Esophagus muscularis mucosa (tissue), 4 donors: Measurements from ENCODE around the gene NPFF. TPM values are rescaled to one million over a fixed set of nuclear protein-coding genes. Genes with fewer than 3 reads are reported as not detected.

Experiments used
- DNase-seq: peaks from one replicate; pipeline ENCODE4 v3.0.0-alpha.2; 2017; ENCODE audit errors: extremely low spot score
- H3K27ac ChIP-seq, 4 donors: fragments of 200-600 bp; sonication (generic); replicated peaks in 1 of 4; 1 replicate in 3 of 4; 2 replicates in 1 of 4; pipeline ENCODE4 v1.5.1; 2016 to 2019; ENCODE audit warnings: mild to moderate bottlenecking in 1 of 4
- H3K27me3 ChIP-seq, 4 donors: fragments of 200-600 bp; sonication (generic); one replicate each; pipeline versions ENCODE4 v1.5.1 to v1.6.0; 2016 to 2019
- H3K36me3 ChIP-seq, 4 donors: fragments of 200-600 bp; sonication (generic); one replicate each; pipeline ENCODE4 v1.5.1; 2016 to 2019
- H3K4me1 ChIP-seq, 4 donors: fragments of 200-600 bp; sonication (generic); one replicate each; pipeline ENCODE4 v1.5.1; 2016 to 2019
- H3K4me3 ChIP-seq, 4 donors: fragments of 200-600 bp; sonication (generic); 1 replicate in 2 of 4; 2 replicates in 2 of 4; pipeline ENCODE4 v1.5.1; 2016 to 2019; ENCODE audit warnings: mild to moderate bottlenecking in 4 of 4, moderate library complexity in 1 of 4
- H3K9me3 ChIP-seq, 4 donors: fragments of 200-600 bp; sonication (generic); 1 replicate in 3 of 4; 2 replicates in 1 of 4; pipeline ENCODE4 v1.5.1; 2016 to 2019
- CTCF ChIP-seq, 3 experiments: fragments of 200-600 bp in 2 of 3; fragments of 450-650 bp in 1 of 3; sonication (generic) in 2 of 3; IDR thresholded peaks; one replicate each; pipeline ENCODE4 v1.5.1; 2017 to 2019; ENCODE audit warnings: antibody characterized with exemption in 3 of 3, mild to moderate bottlenecking in 2 of 3, moderate library complexity in 1 of 3
- EP300 ChIP-seq: sonication (generic); formaldehyde crosslinking; IDR thresholded peaks from one replicate; pipeline ENCODE4 v1.6.1; 2017; ENCODE audit warnings: antibody characterized with exemption
- POLR2A ChIP-seq: fragments of 450-650 bp; IDR thresholded peaks from one replicate; pipeline ENCODE4 v1.6.1; 2017; ENCODE audit warnings: antibody characterized with exemption, moderate library complexity, mild to moderate bottlenecking, low read depth
- POLR2AphosphoS5 ChIP-seq, 2 donors: sonication (generic); formaldehyde crosslinking; IDR thresholded peaks; one replicate each; pipeline ENCODE4 v1.6.1; 2017; ENCODE audit warnings: antibody characterized with exemption in 2 of 2
- WGBS: methylation state at CpG from one replicate; pipeline ENCODE4 v1.1.5; 2018; 5-methylcytosine and 5-hydroxymethylcytosine counted together
- intact Hi-C: fragments of 100-400 bp; cut with DNase I; formaldehyde crosslinking; loops from one replicate; pipeline ENCODE4 v1.15.1; 2023
- small RNA-seq, 3 donors: library from RNA; depleted of rRNA; stranded (forward); fragments of <200 nt; gene quantifications; one replicate each; pipeline ENCODE3, GENCODE V24; 2016
- total RNA-seq, 4 donors: library from RNA; depleted of rRNA; stranded (reverse); fragments of >200 nt; gene quantifications; one replicate each; pipeline versions ENCODE4 v1.1.0 to v1.2.1, GENCODE V29; 2016

NPFF gene
- total RNA-seq, 4 donors from 2014 or later = not detected

- intact Hi-C loops = no loop called here
- H3K4me3 ChIP-seq = no peak overlapping the region
- DNase-seq = no peak
- peaks cover 94 to 100% (median 100%) of the 10 kb centered on the region in 4 donors for H3K36me3 ChIP-seq
- H3K4me1 ChIP-seq = peaks cover 42 to 67% (median 57%) of the 10 kb centered on the region in 4 donors
- 47% methylated on average over 3 of the region's 3 CpGs for WGBS
- no peaks in the 10 kb centered on the region for H3K27me3 ChIP-seq
- TF ChIP-seq POLR2A = no peak
- TF ChIP-seq POLR2AphosphoS5 (IDR thresholded peaks at IDR 0.05) = no peak
- TF ChIP-seq CTCF (IDR thresholded peaks at IDR 0.05) = no peak
- no peak for TF ChIP-seq EP300
- H3K27ac ChIP-seq = peak overlapping the region in 3 of 4 donors; percentile 17 to 59 (median 56)
- no peaks in the 10 kb centered on the region for H3K9me3 ChIP-seq
Measured at GRCh38 chr12:53461059-53461458, 46.2 kb downstream of the NPFF start.

GRCh38 chr12:53459097-53459496 is 48.2 kb downstream of the NPFF start:
- H3K27ac ChIP-seq = no peak overlapping the region
- H3K4me1 ChIP-seq = peaks cover 32 to 64% (median 51%) of the 10 kb centered on the region in 4 donors
- TF ChIP-seq POLR2A = no peak
- no peak for TF ChIP-seq POLR2AphosphoS5 (IDR thresholded peaks at IDR 0.05)
- no peak for TF ChIP-seq EP300
- no peak for TF ChIP-seq CTCF (IDR thresholded peaks at IDR 0.05)
- intact Hi-C loops = no loop called here
- no peak for DNase-seq
- WGBS = 61% methylated on average over 4 of the region's 4 CpGs
- no peaks in the 10 kb centered on the region for H3K27me3 ChIP-seq
- peaks cover 97 to 100% (median 100%) of the 10 kb centered on the region in 4 donors for H3K36me3 ChIP-seq
- no peak overlapping the region for H3K4me3 ChIP-seq
- no peaks in the 10 kb centered on the region for H3K9me3 ChIP-seq

Small RNA genes lying within 50 kb of the gene (small RNA-seq; reads per million reads assigned to genes)
- 0 reads per million in 3 donors for gene AC023509.3

Other genes starting within 250 kb of the NPFF start
- gene ESPL1, start 239.2 kb downstream of the NPFF start, total RNA-seq = 1 to 10 TPM in 1 of 4 donors, under 1 TPM in 3; under 0.01 to 2.0 (median 0.24) TPM
- 100 to 1,000 TPM; 446 to 812 (median 631) TPM for gene PFDN5, start 211.9 kb downstream of the NPFF start, total RNA-seq
- 10 to 100 TPM; 41.6 to 63.0 (median 46.2) TPM for gene MYG1, start 207.8 kb downstream of the NPFF start, total RNA-seq
- 10 to 100 TPM; 35.1 to 46.2 (median 38.3) TPM for gene AAAS, start 185.9 kb downstream of the NPFF start, total RNA-seq
- not detected for gene SP7, start 171.1 kb downstream of the NPFF start, total RNA-seq
- gene SP1, start 127.3 kb downstream of the NPFF start, total RNA-seq = 10 to 100 TPM; 54.0 to 85.7 (median 72.2) TPM
- under 1 TPM in 2 of 4 donors, not detected in 2; 0.33 to 0.92 TPM for gene AMHR2, start 83.6 kb downstream of the NPFF start, total RNA-seq
- gene PRR13, start 65.8 kb downstream of the NPFF start, total RNA-seq = 10 to 100 TPM; 47.8 to 77.6 (median 65.3) TPM
- 100 to 1,000 TPM; 275 to 374 (median 365) TPM for gene PCBP2, start 55.4 kb downstream of the NPFF start, total RNA-seq
- 10 to 100 TPM; 12.6 to 20.1 (median 18.9) TPM for gene MAP3K12, start 8.0 kb downstream of the NPFF start, total RNA-seq
- 10 to 100 TPM; 12.7 to 16.6 (median 12.9) TPM for gene TARBP2, start 6.2 kb downstream of the NPFF start, total RNA-seq
- gene ATF7, start 118.9 kb upstream of the NPFF start, total RNA-seq = 10 to 100 TPM; 23.5 to 43.6 (median 37.1) TPM
- 100 to 1,000 TPM; 204 to 266 (median 235) TPM for gene ATP5MC2, start 168.6 kb upstream of the NPFF start, total RNA-seq
- gene CALCOCO1, start 220.0 kb upstream of the NPFF start, total RNA-seq = 100 to 1,000 TPM; 252 to 487 (median 347) TPM
- gene CISTR, start 244.5 kb upstream of the NPFF start, total RNA-seq = not detected